Upper lobe of left lung (tissue), 4 donors: ENCODE measurements around the gene TNFRSF12A.

Experiments
- CTCF ChIP-seq, 6 experiments: fragments of 450-650 bp in 4 of 6; fragments of 200-600 bp in 2 of 6; sonication (generic) in 2 of 6; IDR thresholded peaks; one replicate each; pipeline ENCODE4 v1.5.1; 2016 to 2019; ENCODE audit warnings: antibody characterized with exemption in 6 of 6
- EP300 ChIP-seq, 4 donors: sonication (generic); formaldehyde crosslinking; IDR thresholded peaks; one replicate each; pipeline ENCODE4 v1.5.1; 2017; ENCODE audit warnings: antibody characterized with exemption in 4 of 4, control low read depth in 2 of 4
- POLR2AphosphoS5 ChIP-seq, 2 donors: sonication (generic); formaldehyde crosslinking; IDR thresholded peaks; one replicate each; pipeline ENCODE4 v1.5.1; 2017; ENCODE audit warnings: antibody characterized with exemption in 2 of 2

- TF ChIP-seq CTCF (IDR thresholded peaks at IDR 0.05) (no peak), POLR2AphosphoS5 (IDR thresholded peaks at IDR 0.05) (peak in 1 of 2 donors; percentile 65), EP300 (IDR thresholded peaks at IDR 0.05) (no peak)
Observed at GRCh38 chr16:3012828-3013420, 7.2 kb upstream of the TNFRSF12A start, which contains the start of gene CLDN9.
